HG03460 (cell line): ENCODE data around the gene SLC46A2.

ENCODE experiments used
- ATAC-seq: cut with Tn5 transposase; IDR thresholded peaks from one replicate; pipeline ENCODE4 v1.9.1; 2021; ENCODE audit not compliant: unreplicated experiment

Gene SLC46A2

DNA sequence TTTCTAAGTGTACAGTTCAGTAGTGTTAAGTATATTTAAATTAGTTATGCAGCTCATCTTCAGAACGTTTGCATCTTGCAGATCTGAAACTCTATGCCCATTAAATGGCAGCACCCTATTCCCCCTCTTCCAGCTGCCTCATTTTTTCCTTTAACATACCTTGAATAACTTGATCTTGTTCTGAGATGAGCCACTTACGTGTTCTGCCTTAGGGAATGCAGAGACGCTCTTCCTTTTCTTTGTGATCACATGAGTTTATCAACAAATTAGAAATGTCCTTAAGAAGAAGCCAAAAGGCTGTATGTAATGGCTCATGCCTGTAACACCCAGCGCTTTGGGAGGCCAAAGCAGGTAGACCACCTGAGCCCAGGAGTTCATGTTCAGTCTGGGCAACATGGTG is 57.6 kb downstream of the SLC46A2 start:
- ATAC-seq: no peak

DNA sequence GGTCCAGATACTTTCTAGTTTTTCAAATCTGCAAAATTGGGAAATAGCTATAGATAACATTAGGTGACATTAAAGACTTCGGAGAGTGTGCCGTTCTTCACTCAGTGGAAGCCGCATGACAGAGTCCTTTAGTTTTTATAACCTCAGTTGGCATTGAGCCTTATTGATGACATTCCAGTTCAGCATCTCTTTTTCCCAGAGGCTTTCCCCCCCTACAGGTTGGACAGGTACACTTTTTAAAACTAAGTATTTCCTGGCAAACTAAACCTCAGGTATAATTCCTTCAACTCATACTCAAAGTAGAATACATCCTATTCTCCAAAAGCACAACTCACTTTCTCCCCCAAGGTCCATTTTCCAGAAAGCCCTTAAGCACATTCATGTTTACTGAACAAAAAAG is 58.7 kb downstream of the SLC46A2 start:
- no peak for ATAC-seq

DNA sequence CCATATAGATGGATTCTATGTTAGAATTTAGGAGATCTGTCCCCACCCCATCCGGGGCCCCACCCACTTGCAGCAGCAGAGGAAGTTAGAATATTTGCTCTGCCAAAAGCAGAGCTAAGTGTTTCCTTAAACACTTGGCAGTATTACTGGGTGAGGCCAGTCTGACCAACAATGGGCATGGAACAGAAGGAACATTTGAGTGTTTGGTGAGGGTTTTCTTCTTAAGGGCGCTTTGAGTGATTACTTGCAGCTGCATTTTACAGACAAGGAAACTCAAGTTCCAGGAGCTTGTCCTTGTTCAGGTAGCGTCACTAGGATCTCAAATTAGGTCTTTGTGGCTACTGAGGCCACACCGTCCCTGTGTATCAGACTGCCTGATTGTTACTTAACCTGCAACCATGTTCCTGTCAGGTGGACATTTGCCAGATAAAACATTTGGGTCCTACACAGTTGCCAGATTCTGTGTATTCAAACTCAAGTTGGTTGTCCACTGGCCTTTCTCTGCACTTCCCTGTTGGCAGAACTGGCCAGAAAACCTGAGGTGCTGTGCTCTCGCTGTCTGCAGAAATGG is 59.3 kb downstream of the SLC46A2 start:
- no peak for ATAC-seq
